HFF-Myc (cell line): ENCODE results near the gene PTGIR.

Source experiments
- DNase-seq: peaks from one replicate; pipeline ENCODE4 v3.0.0-alpha.2; 2011; ENCODE audit warnings: low read depth; ENCODE audit errors: extremely low read depth
- H3K4me3 ChIP-seq: replicated peaks from 2 replicates; pipeline ENCODE4 v1.5.1; 2011; ENCODE audit warnings: low read depth, mild to moderate bottlenecking, control low read depth, low read length
- TF ChIP-seq, protein P1 (sequence below): IDR thresholded peaks from 2 replicates; pipeline ENCODE4 v1.5.1; 2012; ENCODE audit warnings: mild to moderate bottlenecking, low read depth, low read length, control low read depth; ENCODE audit errors: missing control alignments

The PTGIR gene

GRCh38 chr19:46601318-46602224 lies 23.3 kb downstream of the PTGIR start, which contains the start of gene CALM3:
Gene CALM3, plus strand, starts transcription at chr19:46601330. Its CDS starts 105 bp downstream, at chr19:46601435.
- TF ChIP-seq, protein P1, sequence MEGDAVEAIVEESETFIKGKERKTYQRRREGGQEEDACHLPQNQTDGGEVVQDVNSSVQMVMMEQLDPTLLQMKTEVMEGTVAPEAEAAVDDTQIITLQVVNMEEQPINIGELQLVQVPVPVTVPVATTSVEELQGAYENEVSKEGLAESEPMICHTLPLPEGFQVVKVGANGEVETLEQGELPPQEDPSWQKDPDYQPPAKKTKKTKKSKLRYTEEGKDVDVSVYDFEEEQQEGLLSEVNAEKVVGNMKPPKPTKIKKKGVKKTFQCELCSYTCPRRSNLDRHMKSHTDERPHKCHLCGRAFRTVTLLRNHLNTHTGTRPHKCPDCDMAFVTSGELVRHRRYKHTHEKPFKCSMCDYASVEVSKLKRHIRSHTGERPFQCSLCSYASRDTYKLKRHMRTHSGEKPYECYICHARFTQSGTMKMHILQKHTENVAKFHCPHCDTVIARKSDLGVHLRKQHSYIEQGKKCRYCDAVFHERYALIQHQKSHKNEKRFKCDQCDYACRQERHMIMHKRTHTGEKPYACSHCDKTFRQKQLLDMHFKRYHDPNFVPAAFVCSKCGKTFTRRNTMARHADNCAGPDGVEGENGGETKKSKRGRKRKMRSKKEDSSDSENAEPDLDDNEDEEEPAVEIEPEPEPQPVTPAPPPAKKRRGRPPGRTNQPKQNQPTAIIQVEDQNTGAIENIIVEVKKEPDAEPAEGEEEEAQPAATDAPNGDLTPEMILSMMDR: no peak
- DNase-seq: no peak
- H3K4me3 ChIP-seq: peak within 1 kb of the TSS; percentile 100

- DNase-seq: peak; percentile 93
- TF ChIP-seq, protein P1: no peak
These were observed 24.2 kb downstream of the PTGIR start for GRCh38 chr19:46600384-46601317.

GRCh38 chr19:46599716-46600373 lies 25.0 kb downstream of the PTGIR start:
- DNase-seq: no peak
- TF ChIP-seq, protein P1: no peak
- H3K4me3 ChIP-seq: peak overlapping the region; percentile 100

More at GRCh38 chr19:46600384-46601317, 24.2 kb downstream of the PTGIR start:
- H3K4me3 ChIP-seq: peak overlapping the region; percentile 100

GRCh38 chr19:46598372-46598917 lies 26.4 kb downstream of the PTGIR start:
- TF ChIP-seq, protein P1: no peak
- H3K4me3 ChIP-seq: no peak overlapping the region
- DNase-seq: no peak

DNA sequence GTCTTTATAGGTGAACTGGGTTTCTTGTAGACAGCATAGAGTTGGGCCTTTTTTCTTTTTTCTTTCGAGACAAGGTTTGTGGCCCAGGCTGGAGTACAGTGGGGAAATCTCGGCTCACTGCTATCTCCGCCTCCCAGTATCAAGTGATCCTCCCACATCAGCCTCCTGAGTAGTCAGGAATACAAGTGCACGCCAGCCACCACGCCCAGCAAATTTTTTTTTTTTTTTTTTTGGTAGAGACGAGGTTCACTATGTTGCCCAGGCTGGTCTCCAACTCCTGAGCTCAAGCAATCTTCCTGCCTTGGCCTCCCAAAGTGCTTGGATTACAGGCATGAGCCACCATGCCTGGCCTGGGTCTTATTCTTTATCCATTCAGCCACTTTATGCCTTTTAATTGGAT lies 28.9 kb downstream of the PTGIR start:
- DNase-seq: no peak
- TF ChIP-seq, protein P1: no peak
- no peak overlapping the region for H3K4me3 ChIP-seq

- no peak overlapping the region for H3K4me3 ChIP-seq
- TF ChIP-seq, protein P1: no peak
- DNase-seq: no peak
These were observed 33.0 kb downstream of the PTGIR start for GRCh38 chr19:46591870-46592269.
